ENCODE data around the gene TXNDC11.

TXNDC11 gene

DNA sequence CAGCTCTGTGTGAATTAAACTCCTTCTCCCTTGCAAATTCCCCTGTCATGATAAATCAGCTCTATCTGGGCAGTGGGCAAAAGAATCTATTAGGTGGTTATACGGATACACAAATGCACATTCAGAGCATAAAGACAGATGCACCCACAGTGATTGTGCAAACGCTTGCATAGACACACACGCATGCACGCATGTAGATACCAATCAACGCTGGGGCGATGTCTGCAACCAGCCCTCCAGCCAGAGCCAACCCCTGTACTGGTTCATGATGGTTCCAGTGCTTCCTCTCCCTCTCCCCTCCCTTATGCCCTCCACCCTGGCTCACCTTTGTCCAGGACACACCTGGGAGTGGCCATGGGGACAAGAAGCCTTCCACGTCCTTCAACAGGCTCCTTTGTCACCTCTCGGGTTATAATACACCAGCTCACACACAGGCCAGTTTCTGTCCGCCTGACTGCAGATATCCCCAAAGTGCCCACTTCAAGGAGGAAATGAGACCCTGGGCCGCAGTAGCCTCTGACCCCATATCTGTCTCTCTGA, 107.5 kb downstream of the TXNDC11 start:
- Histone ChIP-seq H3K4me1 (ENCODE audit: low read depth, poor library complexity, severe bottlenecking) (no peaks in the 10 kb centered on the region), H4K20me1 (ENCODE audit: insufficient read depth) (no peaks in the 10 kb centered on the region), H3K27ac (no peak overlapping the region), H3K79me2 (ENCODE audit: insufficient read depth, low read depth) (no peaks in the 10 kb centered on the region), H3K4me3 (IDR thresholded peaks at IDR 0.05; ENCODE audit: insufficient read depth, low read depth, low read length) (no peak overlapping the region), H2AFZ (ENCODE audit: low read depth) (no peak overlapping the region), H3K27me3 (ENCODE audit: insufficient read depth, low read depth) (no peaks in the 10 kb centered on the region), H3K36me3 (ENCODE audit: insufficient read depth) (no peaks in the 10 kb centered on the region), H3K9ac (no peak overlapping the region), H3K4me2 (no peak overlapping the region)
- TF ChIP-seq, protein P1, sequence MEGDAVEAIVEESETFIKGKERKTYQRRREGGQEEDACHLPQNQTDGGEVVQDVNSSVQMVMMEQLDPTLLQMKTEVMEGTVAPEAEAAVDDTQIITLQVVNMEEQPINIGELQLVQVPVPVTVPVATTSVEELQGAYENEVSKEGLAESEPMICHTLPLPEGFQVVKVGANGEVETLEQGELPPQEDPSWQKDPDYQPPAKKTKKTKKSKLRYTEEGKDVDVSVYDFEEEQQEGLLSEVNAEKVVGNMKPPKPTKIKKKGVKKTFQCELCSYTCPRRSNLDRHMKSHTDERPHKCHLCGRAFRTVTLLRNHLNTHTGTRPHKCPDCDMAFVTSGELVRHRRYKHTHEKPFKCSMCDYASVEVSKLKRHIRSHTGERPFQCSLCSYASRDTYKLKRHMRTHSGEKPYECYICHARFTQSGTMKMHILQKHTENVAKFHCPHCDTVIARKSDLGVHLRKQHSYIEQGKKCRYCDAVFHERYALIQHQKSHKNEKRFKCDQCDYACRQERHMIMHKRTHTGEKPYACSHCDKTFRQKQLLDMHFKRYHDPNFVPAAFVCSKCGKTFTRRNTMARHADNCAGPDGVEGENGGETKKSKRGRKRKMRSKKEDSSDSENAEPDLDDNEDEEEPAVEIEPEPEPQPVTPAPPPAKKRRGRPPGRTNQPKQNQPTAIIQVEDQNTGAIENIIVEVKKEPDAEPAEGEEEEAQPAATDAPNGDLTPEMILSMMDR (conservative IDR thresholded peaks at IDR 0.05; ENCODE audit: low read depth, low read length), result no peak

DNA sequence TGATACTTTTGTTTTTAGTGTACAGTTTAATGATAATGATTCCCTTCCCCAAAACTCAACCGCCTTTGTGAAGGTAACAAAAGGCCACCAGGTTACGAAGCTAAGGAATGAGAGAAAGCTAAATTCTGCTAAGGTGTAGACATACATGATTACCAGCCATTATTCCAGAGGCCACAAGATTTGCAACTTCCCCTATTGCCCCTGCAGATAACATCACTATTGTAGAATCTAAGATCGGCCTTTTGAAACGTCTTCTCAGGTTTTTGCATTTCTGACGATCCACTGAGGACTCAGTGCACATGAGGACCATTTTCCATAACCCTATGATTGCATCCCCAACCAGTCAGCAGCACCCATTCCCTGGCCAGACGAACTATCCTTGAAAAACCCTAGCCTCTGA, 108.3 kb downstream of the TXNDC11 start:
- Histone ChIP-seq H3K27me3 (ENCODE audit: insufficient read depth, low read depth) (no peaks in the 10 kb centered on the region), H3K36me3 (ENCODE audit: insufficient read depth) (no peaks in the 10 kb centered on the region), H3K79me2 (ENCODE audit: insufficient read depth, low read depth) (no peaks in the 10 kb centered on the region), H3K4me2 (no peak overlapping the region), H3K4me3 (IDR thresholded peaks at IDR 0.05; ENCODE audit: insufficient read depth, low read depth, low read length) (no peak overlapping the region), H4K20me1 (ENCODE audit: insufficient read depth) (no peaks in the 10 kb centered on the region), H3K4me1 (ENCODE audit: low read depth, poor library complexity, severe bottlenecking) (no peaks in the 10 kb centered on the region), H3K9ac (no peak overlapping the region), H3K27ac (no peak overlapping the region), H2AFZ (ENCODE audit: low read depth) (no peak overlapping the region)
- TF ChIP-seq, protein P1 (conservative IDR thresholded peaks at IDR 0.05; ENCODE audit: low read depth, low read length), result no peak

DNA sequence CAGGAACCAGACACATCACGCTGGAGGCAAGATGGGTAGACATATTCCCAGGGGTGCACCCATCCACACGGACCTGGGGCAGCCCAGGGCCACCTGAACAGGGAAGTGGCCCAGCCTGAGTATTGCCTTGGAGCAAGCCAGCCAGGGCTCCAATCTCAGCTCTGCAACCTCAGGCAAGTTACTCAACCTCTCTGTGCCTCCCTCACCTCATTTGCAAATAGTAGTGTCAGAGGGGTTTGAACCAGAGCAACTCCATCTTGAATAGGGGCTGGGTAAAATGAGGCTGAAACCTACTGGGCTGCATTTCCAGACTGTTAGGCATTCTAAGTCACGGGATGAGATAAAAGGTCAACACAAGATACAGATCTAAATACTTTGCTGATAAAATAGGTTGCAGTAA, 109.5 kb downstream of the TXNDC11 start:
- TF ChIP-seq, protein P1 (conservative IDR thresholded peaks at IDR 0.05; ENCODE audit: low read depth, low read length), result no peak
- H2AFZ ChIP-seq (ENCODE audit: low read depth), result no peak overlapping the region
- no peak overlapping the region for H3K4me3 ChIP-seq (IDR thresholded peaks at IDR 0.05; ENCODE audit: insufficient read depth, low read depth, low read length)
- no peaks in the 10 kb centered on the region for H3K79me2 ChIP-seq (ENCODE audit: insufficient read depth, low read depth)
- no peaks in the 10 kb centered on the region for H3K4me1 ChIP-seq (ENCODE audit: low read depth, poor library complexity, severe bottlenecking)
- no peak overlapping the region for H3K4me2 ChIP-seq
- H3K36me3 ChIP-seq (ENCODE audit: insufficient read depth), result no peaks in the 10 kb centered on the region
- H4K20me1 ChIP-seq (ENCODE audit: insufficient read depth), result no peaks in the 10 kb centered on the region
- H3K27ac ChIP-seq, result no peak overlapping the region
- no peak overlapping the region for H3K9ac ChIP-seq
- H3K27me3 ChIP-seq (ENCODE audit: insufficient read depth, low read depth), result no peaks in the 10 kb centered on the region

DNA sequence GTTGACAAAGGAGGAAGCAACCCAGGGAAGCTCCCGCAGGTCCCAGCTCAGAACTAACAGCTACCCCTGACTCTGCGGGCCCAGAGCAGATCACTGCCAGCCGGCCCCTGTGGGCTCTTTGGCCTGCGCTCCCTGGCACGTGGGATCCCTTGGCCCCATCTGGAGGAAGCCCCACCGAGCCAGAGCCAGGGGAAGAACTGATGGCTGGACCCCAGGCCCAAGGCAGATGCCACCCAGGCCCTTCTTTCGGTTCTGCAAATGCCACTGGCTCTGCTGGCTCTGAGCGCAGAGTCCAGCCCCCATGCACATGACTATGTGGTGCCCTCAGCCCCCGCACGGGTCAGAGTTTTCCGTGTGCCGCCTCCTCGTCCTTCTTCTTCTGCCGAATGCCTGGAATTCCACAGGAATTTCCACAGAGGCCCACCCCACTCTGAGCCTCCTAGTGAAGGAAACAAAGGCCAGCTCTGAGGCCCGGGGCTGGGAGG, 110.2 kb downstream of the TXNDC11 start:
- Histone ChIP-seq H4K20me1 (ENCODE audit: insufficient read depth) (no peaks in the 10 kb centered on the region), H3K4me3 (IDR thresholded peaks at IDR 0.05; ENCODE audit: insufficient read depth, low read depth, low read length) (no peak overlapping the region), H3K4me1 (ENCODE audit: low read depth, poor library complexity, severe bottlenecking) (no peaks in the 10 kb centered on the region), H3K27me3 (ENCODE audit: insufficient read depth, low read depth) (no peaks in the 10 kb centered on the region), H3K4me2 (no peak overlapping the region), H3K36me3 (ENCODE audit: insufficient read depth) (no peaks in the 10 kb centered on the region), H3K9ac (no peak overlapping the region), H2AFZ (ENCODE audit: low read depth) (no peak overlapping the region), H3K79me2 (ENCODE audit: insufficient read depth, low read depth) (no peaks in the 10 kb centered on the region), H3K27ac (no peak overlapping the region)
- TF ChIP-seq, protein P1 (conservative IDR thresholded peaks at IDR 0.05; ENCODE audit: low read depth, low read length), result no peak
